Rectal smooth muscle tissue (tissue), 1 donor: ENCODE measurements around the gene GNPTAB.

Experiments
- H3K27ac ChIP-seq: one replicate; pipeline ENCODE4 v1.7.0; 2013; ENCODE audit warnings: low read depth, low read length, inconsistent platforms
- H3K27me3 ChIP-seq: one replicate; pipeline ENCODE4 v1.7.0; 2013; ENCODE audit warnings: low read length; ENCODE audit not compliant: control insufficient read depth, insufficient read depth
- H3K36me3 ChIP-seq: one replicate; pipeline ENCODE4 v1.7.0; 2013; ENCODE audit warnings: low read length; ENCODE audit not compliant: control insufficient read depth, insufficient read depth
- H3K4me1 ChIP-seq: one replicate; pipeline ENCODE4 v1.7.0; 2013; ENCODE audit warnings: low read length; ENCODE audit not compliant: control insufficient read depth, insufficient read depth
- H3K4me3 ChIP-seq: one replicate; pipeline ENCODE4 v1.7.0; 2013; ENCODE audit warnings: low read length
- H3K9ac ChIP-seq: one replicate; pipeline ENCODE4 v1.7.0; 2013; ENCODE audit warnings: low read length

GNPTAB gene

GRCh38 chr12:101841069-101841468 lies 10.3 kb upstream of the GNPTAB start:
- Histone ChIP-seq H3K9ac (no peak overlapping the region), H3K36me3 (no peaks in the 10 kb centered on the region), H3K27me3 (no peaks in the 10 kb centered on the region), H3K4me1 (no peaks in the 10 kb centered on the region), H3K4me3 (no peak overlapping the region), H3K27ac (no peak overlapping the region)

- no peaks in the 10 kb centered on the region for H3K36me3 ChIP-seq
- no peak overlapping the region for H3K4me3 ChIP-seq
- H3K4me1 ChIP-seq: no peaks in the 10 kb centered on the region
- no peak overlapping the region for H3K9ac ChIP-seq
- H3K27me3 ChIP-seq: no peaks in the 10 kb centered on the region
- H3K27ac ChIP-seq: no peak overlapping the region
Measured at GRCh38 chr12:101839324-101840283, 8.8 kb upstream of the GNPTAB start.

DNA sequence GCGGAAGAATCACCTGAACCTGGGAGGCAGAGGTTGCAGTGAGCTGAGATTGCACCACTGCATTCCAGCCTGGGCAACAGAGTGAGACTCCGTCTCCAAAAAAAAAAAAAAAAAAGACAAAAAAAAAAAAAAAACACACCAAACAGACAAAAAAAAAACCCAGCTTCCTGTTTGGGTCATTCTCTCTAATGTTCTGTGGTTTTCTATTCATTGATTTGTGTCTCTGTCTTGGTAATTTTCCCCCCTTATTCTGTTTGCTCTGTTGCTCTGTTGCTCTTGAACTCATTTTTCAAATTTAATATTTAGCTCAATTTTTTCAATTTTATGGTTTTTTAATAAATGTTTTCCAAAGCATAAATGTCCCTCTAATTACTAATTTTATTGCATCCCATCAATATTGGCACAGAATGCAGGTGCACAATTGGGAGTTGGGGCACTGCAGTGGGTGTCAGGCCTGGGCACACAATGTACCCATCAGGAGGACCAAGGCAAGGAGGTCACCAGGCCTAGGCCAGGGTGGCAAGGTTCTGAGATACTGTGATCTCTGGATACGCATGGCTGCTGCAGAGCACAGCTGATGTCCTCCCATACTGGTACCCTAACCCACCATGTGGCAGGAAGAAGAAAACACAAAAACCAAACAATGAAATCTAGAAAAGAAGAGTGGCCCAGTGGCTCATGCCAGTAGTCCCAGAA lies 8.0 kb upstream of the GNPTAB start:
- H3K4me1 ChIP-seq: no peaks in the 10 kb centered on the region
- H3K4me3 ChIP-seq: no peak overlapping the region
- no peak overlapping the region for H3K27ac ChIP-seq
- no peaks in the 10 kb centered on the region for H3K36me3 ChIP-seq
- H3K9ac ChIP-seq: no peak overlapping the region
- H3K27me3 ChIP-seq: no peaks in the 10 kb centered on the region

DNA sequence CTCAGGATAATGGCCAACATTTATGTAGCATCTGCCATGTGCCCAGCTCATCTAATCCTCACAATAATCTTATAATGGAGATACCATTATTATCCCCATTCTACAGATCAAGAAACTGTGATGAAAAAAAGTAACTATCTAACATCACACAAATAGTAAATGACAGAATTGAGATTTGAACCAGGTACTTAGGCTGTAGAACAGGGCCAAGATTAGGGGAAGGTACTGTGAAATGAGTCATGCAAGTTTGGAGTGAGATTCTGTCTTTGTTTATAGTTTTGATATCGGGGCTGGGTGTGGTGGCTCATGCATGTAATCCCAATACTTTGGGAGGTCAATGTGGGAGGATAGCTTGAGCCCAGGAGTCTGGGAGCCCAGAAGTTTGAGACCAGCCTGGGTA lies 1.3 kb upstream of the GNPTAB start:
- Histone ChIP-seq H3K9ac (no peak overlapping the region), H3K4me3 (no peak overlapping the region), H3K27me3 (no peaks in the 10 kb centered on the region), H3K27ac (no peak overlapping the region), H3K36me3 (no peaks in the 10 kb centered on the region), H3K4me1 (peaks cover 3% of the 10 kb centered on the region)

- no peaks in the 10 kb centered on the region for H3K27me3 ChIP-seq
- H3K4me1 ChIP-seq: peaks cover 5% of the 10 kb centered on the region
- peak overlapping the region; percentile 16 for H3K27ac ChIP-seq
- H3K4me3 ChIP-seq: peak overlapping the region; percentile 83
- no peaks in the 10 kb centered on the region for H3K36me3 ChIP-seq
- peak overlapping the region; percentile 74 for H3K9ac ChIP-seq
Measured at GRCh38 chr12:101829639-101830366, 956 bp downstream of the GNPTAB start.

DNA sequence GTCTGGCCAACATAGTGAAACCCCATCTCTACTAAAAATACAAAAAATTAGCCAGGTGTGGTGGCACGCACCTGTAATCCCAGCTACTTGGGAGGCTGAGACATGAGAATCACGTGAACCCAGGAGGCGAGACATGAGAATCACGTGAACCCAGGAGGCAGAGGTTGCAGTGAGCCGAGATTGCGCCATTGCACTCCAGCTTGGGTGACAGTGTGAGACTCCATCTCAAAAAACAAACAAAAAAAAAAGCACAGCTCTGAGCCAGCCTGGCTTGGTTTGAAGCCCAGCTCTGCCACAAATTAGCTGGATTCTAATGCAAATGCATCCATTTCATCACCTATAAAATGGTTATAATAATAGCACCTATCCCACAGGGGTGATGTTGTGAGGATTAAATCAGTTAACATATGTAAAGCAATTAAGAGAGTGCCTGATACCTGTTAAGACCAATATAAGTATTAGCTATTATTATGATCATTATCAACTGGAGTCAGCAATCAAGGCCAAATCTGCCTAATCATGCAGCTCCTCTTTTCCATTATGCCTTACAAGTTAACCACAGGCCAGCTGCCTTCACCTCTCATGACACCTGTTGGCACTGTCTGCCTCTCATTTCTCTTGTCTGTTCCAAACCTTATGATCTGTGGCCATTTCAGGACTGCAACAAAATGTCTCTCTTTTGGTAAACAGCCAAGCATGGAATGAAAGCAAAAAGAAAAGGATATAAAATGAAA lies 2.1 kb downstream of the GNPTAB start:
- no peak overlapping the region for H3K27ac ChIP-seq
- no peaks in the 10 kb centered on the region for H3K27me3 ChIP-seq
- peak overlapping the region; percentile 29 for H3K4me3 ChIP-seq
- H3K9ac ChIP-seq: no peak overlapping the region
- peaks cover 10% of the 10 kb centered on the region for H3K4me1 ChIP-seq
- H3K36me3 ChIP-seq: no peaks in the 10 kb centered on the region

DNA sequence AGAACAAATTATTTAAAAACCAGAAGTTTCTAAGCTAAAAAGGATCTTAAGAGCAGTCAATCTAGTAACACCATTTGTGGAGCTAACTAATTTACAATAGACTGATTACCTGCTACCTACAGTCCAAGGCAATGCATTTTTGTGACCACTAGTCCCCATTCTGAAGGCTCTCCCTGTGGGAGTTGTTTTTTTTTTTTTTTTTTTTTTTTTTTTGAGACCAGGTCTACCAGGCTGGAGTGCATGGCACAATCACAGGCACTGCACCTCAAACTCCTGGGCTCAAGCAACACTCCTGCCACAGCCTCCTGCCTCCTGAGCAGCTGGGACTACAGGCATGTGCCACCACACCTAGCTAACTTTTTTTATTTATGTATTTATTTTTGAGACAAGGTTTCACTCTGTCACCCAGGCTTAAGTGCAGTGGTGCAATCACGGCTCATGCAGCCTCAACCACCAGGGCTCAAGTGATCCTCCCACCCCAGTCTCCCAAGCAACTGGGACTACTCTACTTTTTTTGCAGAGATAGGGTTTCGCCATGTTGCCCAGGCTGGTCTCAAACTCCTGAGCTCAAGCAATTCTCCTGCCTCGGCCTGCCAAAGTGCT lies 3.9 kb downstream of the GNPTAB start:
- Histone ChIP-seq H3K27me3 (no peaks in the 10 kb centered on the region), H3K36me3 (no peaks in the 10 kb centered on the region), H3K4me3 (no peak overlapping the region), H3K4me1 (peaks cover 10% of the 10 kb centered on the region), H3K9ac (no peak overlapping the region), H3K27ac (no peak overlapping the region)

DNA sequence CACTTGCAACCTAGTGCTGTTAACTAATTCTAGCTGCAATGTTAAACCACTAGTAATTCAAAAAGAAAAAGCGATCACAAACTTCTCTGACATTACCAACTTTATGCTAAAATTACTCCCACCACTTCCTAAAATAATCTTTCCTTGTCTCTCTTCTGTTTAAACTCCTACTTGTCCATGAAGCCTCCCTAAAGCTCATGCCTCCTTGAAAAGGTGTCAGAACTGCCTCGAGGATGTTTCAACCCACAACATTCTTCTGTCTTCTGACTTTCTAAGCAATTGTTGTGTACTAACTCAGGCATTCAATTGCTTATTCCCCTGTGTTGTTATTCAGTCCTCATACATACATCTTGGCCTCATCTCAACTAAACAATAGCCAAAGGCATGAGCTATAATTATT lies 5.9 kb downstream of the GNPTAB start:
- Histone ChIP-seq H3K4me1 (peaks cover 10% of the 10 kb centered on the region), H3K4me3 (no peak overlapping the region), H3K36me3 (no peaks in the 10 kb centered on the region), H3K9ac (no peak overlapping the region), H3K27me3 (no peaks in the 10 kb centered on the region), H3K27ac (no peak overlapping the region)

DNA sequence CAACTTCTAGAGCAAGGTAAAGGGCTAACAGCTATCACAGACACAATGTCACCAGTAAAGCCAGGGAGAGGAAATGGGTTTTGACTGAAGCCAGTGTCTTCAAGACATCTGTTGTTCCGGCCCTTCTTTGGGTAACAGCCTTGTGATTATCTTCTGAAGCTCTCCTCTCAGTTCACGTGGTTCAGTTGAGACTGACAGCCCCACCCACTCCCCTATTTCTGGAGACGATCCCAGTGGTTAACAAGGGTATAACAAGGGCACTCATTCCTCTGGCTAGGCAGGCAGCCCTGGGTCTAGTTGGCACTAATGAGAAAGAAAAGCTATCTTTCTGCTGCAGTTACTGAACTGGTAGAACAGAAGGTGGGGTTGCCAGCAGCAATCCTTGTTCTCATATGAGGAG lies 6.9 kb downstream of the GNPTAB start:
- Histone ChIP-seq H3K4me3 (no peak overlapping the region), H3K27ac (peak overlapping the region; percentile 48), H3K27me3 (no peaks in the 10 kb centered on the region), H3K4me1 (peaks cover 7% of the 10 kb centered on the region), H3K36me3 (no peaks in the 10 kb centered on the region), H3K9ac (no peak overlapping the region)

GRCh38 chr12:101823039-101823438 lies 7.7 kb downstream of the GNPTAB start:
- Histone ChIP-seq H3K27ac (no peak overlapping the region), H3K4me3 (no peak overlapping the region), H3K27me3 (no peaks in the 10 kb centered on the region), H3K9ac (no peak overlapping the region), H3K36me3 (no peaks in the 10 kb centered on the region), H3K4me1 (peaks cover 7% of the 10 kb centered on the region)

DNA sequence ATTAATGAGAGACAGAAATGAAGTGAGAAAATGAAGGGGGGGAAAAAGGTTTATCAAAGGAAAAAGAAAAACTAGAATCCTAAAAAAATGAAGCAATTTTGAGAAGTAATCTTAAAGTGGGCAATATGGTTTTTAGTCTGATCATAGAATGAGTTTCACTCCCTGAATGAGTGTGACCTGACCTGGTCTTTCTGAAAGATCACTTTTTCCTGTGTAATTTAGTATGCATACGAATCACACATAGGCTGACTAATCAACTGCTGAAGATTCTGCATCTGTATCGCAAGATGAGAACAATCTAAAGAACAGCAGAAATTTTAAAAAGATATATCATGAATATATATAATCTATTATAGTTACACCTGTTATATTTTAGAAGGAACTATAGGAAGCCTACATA lies 11.3 kb downstream of the GNPTAB start:
- no peak overlapping the region for H3K9ac ChIP-seq
- no peak overlapping the region for H3K4me3 ChIP-seq
- H3K27me3 ChIP-seq: no peaks in the 10 kb centered on the region
- no peak overlapping the region for H3K27ac ChIP-seq
- H3K4me1 ChIP-seq: peaks cover 4% of the 10 kb centered on the region
- H3K36me3 ChIP-seq: no peaks in the 10 kb centered on the region
